ENCODE results near the gene ZNF71.

- TF ChIP-seq EZH2 (IDR thresholded peaks at IDR 0.05) (no peak), POLR2AphosphoS5 (IDR thresholded peaks at IDR 0.05; ENCODE audit: borderline replicate concordance, low read depth, low read length) (no peak)
Observed at GRCh38 chr19:56633021-56633420, 37.9 kb downstream of the ZNF71 start.
